ENCODE measurements around the gene MYO5A.

MYO5A gene

GRCh38 chr15:52329987-52330386 lies 198.7 kb downstream of the MYO5A start:
- DNase-seq (ENCODE audit: low read depth): no peak

GRCh38 chr15:52329150-52329549 lies 199.5 kb downstream of the MYO5A start:
- no peak for DNase-seq (ENCODE audit: low read depth)

DNA sequence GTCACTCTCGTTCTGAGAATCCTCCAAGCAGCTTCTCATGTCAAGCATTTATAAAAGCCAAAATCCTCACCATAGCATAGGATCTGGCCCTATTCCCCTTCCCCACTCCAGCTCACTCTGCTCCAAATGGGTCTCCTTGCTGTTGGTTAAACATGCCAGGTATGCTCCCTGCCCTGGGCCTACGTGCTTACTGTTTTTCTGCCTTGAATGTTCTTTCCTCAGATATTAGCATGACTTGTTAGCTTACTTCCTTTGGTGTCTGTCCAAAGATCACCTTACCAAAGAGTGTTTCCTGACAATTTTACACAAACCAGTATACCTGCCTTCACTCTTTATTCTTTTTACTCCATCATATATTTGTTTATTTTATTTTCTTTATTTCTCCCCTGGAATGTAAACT lies 200.0 kb downstream of the MYO5A start:
- DNase-seq (ENCODE audit: low read depth): no peak

DNA sequence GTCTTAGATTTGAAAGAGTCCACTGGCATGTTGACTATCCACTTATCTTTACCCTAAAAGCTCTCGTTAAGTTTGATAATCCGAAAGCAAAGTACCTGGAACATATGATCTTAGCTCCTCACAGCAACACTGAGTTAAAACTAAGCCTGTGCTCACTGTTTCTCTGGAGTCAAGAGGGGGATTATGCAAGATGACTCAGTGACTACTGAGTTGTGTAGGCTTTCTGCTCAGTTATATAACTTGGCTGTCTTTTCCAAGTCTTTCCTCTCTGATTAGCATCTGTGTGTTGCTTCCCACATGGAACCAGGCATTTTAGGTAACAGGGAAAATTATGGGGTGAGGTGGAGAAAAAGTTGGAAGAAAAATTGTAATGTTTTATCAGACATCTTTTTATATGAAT lies 201.9 kb downstream of the MYO5A start:
- DNase-seq (ENCODE audit: low read depth): no peak

DNA sequence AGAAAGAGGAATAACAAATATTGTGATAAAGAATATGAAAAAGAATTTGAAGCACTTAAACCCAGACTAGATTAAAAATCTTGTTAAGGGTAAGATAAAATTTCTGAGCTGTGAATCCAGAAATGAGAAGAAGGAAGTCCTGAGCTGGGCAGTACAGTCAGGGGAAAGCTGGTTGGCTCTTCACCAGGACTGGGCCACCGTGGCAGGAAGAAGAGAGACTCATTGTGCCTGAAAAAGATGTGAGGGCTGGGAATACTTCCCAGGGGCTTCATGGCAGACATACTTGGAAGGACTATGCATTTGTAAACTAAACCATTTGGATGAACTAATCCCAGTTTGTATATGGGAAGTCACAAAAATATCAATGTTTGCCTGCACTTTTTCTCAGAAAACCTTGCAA lies 204.6 kb downstream of the MYO5A start:
- DNase-seq (ENCODE audit: low read depth): no peak

DNA sequence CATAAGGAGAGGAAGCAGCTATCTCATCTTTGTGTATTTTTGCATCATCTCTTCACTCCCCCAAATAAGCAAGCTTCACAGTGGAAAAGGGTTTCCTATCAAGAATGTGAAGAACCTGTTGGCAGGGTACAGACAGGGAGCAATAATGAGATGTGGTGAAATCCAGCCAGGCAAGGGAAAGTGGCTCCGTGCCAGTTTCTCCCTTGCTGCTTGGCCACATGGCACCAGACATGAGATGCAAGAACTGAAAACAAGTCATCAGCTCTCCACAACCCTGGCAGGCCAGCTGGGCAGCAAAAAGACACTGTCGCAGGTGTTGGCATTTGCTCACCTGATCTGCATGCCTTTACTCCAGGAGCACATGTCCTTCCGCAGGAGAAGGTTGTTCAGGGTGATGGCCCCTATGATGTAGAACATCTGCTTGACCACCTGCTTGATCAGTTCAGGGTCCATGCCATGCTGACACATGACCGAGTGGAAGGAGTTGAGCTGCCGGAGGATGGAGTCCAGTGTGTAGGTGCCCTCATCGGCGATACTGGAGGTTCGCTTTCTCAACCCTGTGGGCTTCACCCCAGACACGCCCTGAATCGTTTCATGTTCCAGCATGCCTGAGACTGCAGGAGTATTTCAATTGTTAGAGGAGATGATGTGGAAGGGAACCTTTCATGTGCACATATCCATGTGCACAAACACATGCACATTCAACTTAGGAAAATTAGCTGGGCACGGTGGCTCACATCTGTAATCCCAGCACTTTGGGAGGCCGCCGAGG lies 209.8 kb downstream of the MYO5A start:
- no peak for DNase-seq (ENCODE audit: low read depth)

DNA sequence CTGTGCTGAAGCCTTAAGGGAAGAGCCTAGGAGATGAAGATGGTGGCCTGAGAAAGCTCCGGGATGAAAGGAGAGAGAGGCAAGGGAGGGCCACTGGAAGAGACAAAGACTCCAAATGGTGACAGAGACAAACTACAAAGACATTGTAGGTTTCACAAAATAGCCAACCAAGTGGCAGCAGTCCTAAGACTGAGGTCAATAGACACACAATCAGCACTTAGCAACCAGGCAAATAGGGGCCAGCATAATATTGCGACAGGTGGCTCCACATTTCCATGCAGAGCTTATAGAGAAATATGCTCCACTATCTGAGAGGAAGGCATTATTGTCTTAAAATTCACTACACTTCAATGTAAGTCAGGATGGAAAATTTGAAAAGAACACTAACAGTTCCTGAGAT lies 211.0 kb downstream of the MYO5A start:
- DNase-seq (ENCODE audit: low read depth): no peak

GRCh38 chr15:52317022-52317421 lies 211.7 kb downstream of the MYO5A start:
- no peak for DNase-seq (ENCODE audit: low read depth)

- DNase-seq (ENCODE audit: low read depth): no peak
These were observed 219.5 kb downstream of the MYO5A start for GRCh38 chr15:52309154-52309548.

GRCh38 chr15:52308446-52309153 lies 220.1 kb downstream of the MYO5A start:
- no peak for DNase-seq (ENCODE audit: low read depth)

DNA sequence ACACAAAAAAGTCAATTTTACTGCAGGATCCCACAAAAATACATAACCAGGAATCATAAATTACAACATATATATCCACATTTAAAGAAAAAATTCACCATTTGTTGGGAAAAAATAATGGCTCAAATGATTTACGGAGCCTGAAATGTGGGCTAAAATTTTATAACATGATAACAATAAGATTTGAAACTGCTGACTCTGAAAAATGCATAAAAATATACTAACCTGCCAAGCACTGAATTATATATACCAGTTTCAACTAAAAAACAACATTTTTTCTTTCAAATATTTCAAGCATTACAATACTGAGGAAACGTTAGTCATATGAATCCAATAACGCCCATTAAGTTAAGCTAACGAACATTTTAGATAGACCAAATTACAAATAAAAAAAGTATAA lies 220.8 kb downstream of the MYO5A start:
- DNase-seq (ENCODE audit: low read depth): no peak

DNA sequence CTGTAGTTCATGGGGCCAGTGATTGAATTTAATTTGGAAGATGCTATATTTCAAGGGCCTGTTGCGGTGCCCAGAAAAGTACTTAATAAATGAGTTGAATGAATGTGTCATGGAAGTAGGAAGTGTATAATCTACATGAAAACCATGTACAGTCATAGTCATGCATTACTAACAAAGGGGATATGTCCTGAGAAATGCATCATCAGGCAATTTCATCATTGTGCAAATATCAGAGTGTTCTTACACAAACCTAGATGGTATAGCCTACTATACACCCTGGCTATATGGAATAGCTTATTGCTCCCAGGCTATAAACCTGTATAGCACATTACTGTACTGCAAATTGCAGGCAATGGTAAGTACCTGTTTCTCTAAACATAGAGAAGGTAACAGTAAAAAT lies 222.4 kb downstream of the MYO5A start:
- no peak for DNase-seq (ENCODE audit: low read depth)

DNA sequence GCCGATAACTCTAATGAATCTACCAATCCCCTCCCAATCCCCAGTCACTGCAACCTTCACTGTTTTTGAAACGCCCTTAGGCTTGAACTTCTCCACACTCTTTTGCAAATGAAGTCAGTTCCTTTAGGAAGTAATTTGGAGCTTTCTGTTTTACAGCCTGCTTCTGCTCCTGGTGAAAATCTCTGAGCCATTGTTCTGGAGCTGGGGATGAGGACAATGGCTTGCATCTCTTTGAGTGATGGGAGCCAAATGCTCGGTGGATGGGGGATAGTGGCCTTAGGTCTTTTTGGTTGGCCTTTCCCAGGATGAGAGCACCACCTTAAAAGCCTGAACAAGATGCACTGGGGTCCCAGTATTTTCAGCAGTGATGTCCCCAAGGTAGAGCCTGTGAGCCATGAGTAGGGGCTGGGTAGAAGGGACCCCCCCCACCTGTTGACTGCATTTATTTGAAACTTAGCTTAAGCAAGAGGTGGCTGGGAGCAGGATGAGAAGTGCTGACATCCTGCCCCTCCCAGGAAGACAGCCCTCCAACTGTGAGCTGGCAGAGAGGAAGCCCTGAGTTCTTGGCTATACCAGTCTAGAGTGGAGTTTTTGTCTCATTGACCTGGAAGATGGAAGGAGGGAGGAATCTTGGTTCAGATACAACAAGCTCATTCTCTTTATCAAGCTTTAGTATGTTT lies 225.4 kb downstream of the MYO5A start:
- no peak for DNase-seq (ENCODE audit: low read depth)

DNA sequence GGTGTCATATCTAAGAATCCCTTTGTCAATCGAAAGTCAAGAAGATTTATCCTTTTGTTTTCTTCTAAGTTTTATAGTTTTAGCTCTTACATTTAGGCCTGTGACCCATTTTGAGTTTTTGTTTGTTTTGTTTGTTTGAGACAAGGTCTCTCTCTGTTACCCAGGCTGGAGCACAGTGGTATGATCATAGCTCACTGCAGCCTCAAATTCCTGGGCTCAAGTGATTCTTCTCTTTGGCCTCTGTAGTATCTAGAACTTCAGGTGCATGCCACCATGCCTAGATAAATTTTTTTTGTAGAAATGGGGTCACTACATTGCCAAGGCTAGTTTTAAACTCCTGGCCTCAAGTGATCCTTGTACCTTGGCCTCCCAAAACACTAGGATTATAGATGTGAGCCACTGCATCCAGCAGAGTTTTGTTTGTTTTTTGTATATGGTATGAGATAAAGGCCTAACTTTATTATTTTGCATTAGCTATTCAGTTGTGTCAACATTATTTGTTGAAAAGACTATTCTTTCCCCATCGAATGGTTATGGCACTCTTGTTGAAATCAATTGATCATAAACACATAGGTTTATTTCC lies 227.3 kb downstream of the MYO5A start:
- DNase-seq (ENCODE audit: low read depth): no peak

- no peak for DNase-seq (ENCODE audit: low read depth)
These were observed 233.2 kb downstream of the MYO5A start, which contains the start of gene MYO5C for GRCh38 chr15:52295421-52296001. TSS of gene MYO5C (minus strand) at chr15:52295804. CDS start at chr15:52295636, 168 bp downstream.

DNA sequence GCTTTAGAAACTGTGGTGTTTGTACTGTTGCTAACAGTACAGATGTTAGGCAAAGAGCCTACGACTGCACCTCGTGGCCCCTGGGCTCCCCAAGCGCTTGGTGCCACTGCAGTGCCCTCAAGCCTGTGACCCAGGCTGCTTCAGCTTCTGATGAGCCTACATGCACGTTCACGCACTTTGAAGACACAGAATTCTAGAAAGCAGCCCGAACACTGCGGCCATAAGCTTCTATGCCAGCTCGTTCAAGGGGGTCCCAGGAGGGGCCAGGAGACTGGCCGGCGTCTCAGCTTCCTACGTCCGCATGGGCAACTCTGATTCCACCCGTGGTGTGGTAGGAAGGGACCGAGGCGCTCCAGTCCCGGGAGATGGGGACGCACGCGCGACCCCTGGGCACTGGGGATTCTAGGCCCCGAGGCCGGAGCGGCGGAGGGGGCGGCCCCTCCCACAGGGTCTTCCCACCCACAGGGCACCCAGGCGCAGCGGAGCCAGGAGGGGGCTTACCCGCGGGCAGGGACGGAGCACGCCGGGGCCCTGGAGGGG lies 233.7 kb downstream of the MYO5A start:
- no peak for DNase-seq (ENCODE audit: low read depth)

DNA sequence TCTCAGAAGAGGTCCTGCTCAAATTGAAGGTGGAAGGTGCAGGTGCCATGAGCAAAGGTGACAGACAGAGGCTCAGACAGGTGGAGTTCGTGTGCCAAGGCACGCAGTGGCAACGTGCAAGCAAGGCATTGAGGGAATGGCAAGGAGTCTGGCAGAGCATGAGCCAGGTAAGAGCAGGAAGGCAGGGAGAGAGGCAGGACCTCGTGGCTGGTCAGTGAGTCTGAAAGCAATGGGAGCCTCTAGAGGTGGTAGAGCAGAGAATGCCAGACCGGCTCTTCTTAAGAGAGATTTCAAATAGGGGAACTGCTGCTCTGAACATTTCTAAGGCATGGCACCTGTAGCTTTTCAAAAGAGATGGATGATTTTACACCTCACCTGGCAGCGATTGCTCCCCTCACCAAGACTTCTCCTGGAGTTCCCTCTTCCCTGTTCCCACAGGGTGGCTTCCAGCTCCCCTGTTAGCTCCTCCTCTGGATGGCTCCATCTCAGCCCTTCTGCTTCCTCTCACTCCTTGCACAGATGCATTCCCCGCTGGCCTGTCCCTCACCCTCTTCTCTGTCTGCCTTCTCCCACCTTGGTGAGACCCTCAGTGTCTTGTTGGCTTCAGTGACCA lies 235.8 kb downstream of the MYO5A start:
- DNase-seq (ENCODE audit: low read depth): no peak

DNA sequence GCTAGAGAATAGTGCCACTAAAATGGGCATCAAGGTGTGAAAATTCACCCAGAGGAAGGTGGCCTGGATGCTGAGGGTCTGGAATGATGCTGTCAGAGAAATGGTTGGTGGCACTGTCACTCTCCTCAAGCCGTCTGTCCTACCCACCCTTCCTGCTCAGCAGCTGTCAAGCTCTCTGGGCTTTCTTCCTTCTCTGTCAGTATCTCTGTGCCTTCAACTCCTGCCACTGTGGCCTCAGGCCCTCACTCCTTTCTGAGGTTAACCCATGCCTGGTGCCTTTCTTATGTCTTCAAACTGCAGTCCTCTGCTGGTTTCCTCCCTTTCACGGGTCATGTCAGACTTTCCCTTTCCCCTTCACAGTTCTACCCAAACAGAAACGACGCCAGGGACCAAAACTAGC lies 237.5 kb downstream of the MYO5A start:
- DNase-seq (ENCODE audit: low read depth): no peak

GRCh38 chr15:52290800-52291199 lies 237.9 kb downstream of the MYO5A start:
- DNase-seq (ENCODE audit: low read depth): no peak

DNA sequence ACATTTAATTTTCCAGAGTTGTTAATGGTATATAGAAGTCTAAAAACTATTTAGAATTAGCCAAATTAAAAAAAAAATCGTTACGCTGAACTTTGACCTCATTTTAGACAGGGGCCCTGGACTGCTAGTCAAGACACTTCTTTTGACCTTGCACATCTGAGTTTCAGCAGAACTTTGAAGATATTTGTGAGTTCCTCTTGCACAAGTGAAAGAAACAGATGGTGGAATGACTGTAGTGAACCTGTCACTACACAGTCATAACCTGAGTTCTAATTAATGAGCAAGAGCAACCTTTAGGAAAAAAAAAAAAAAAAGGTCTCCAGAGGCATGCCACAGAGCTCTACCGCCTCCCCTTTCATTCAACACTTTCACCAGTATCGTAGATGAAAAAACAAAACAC lies 238.4 kb downstream of the MYO5A start:
- no peak for DNase-seq (ENCODE audit: low read depth)

GRCh38 chr15:52289629-52290081 lies 239.0 kb downstream of the MYO5A start:
- DNase-seq (ENCODE audit: low read depth): no peak

GRCh38 chr15:52288986-52289385 lies 239.7 kb downstream of the MYO5A start:
- no peak for DNase-seq (ENCODE audit: low read depth)

Data from CMK (cell line).